ENCODE measurements around the gene ART4. TPM values are rescaled to one million over a fixed set of nuclear protein-coding genes. Genes with fewer than 3 reads are reported as not detected.

The ART4 gene
- total RNA-seq, 2 donors from 2014 or later: not detected

- no peaks in the 10 kb centered on the region for H3K9me3 Mint-ChIP-seq
- peak overlapping the region; percentile 99 for H3K4me3 Mint-ChIP-seq
- no peaks in the 10 kb centered on the region for H3K27me3 Mint-ChIP-seq
- peak overlapping the region; percentile 95 for H3K27ac Mint-ChIP-seq
- peaks cover 22% of the 10 kb centered on the region for H3K36me3 Mint-ChIP-seq (ENCODE audit: low read depth)
- ATAC-seq (replicated peaks): no peak
- H3K4me1 Mint-ChIP-seq: peaks cover 16% of the 10 kb centered on the region
Measured at GRCh38 chr12:14776236-14776961, 66.9 kb downstream of the ART4 start.

- Mint-ChIP-seq H3K4me1 (peaks cover 16% of the 10 kb centered on the region), H3K4me3 (peak overlapping the region; percentile 99), H3K27ac (peak overlapping the region; percentile 95), H3K27me3 (no peaks in the 10 kb centered on the region), H3K36me3 (ENCODE audit: low read depth) (peaks cover 30% of the 10 kb centered on the region), H3K9me3 (no peaks in the 10 kb centered on the region)
- no peak for ATAC-seq (replicated peaks)
Measured at GRCh38 chr12:14775636-14775980, 67.7 kb downstream of the ART4 start.

Other genes starting within 250 kb of the ART4 start
- not detected for gene GUCY2C, start 146.9 kb downstream of the ART4 start, total RNA-seq
- gene WBP11, start 40.0 kb downstream of the ART4 start, total RNA-seq: 100 to 1,000 TPM in 1 of 2 donors, 10 to 100 TPM in 1; 87.5 to 102 TPM
- 1 to 10 TPM; 2.6 to 3.7 TPM for gene C12orf60, start 39.9 kb downstream of the ART4 start, total RNA-seq
- not detected for gene SMCO3, start 29.3 kb downstream of the ART4 start, total RNA-seq
- gene MGP, start 42.3 kb upstream of the ART4 start, total RNA-seq: under 1 TPM in 1 of 2 donors, not detected in 1; 0.74 TPM
- gene ERP27, start 95.0 kb upstream of the ART4 start, total RNA-seq: 1 to 10 TPM; 5.2 to 9.4 TPM
- gene ARHGDIB, start 118.1 kb upstream of the ART4 start, total RNA-seq: 100 to 1,000 TPM; 691 to 930 TPM
- gene PDE6H, start 129.5 kb upstream of the ART4 start, total RNA-seq: not detected

All from activated T-helper 17 cell treated with anti-CD3 and anti-CD28 coated beads, Interleukin-2, amount 50 U/mL, for 72 hours (primary cell).